Measurements from ENCODE around the gene ESR2.

GRCh38 chr14:64232095-64232838 lies 61.9 kb downstream of the ESR2 start:
- TF ChIP-seq CTCF (IDR thresholded peaks at IDR 0.05; ENCODE audit: low read depth, low read length, poor library complexity, severe bottlenecking) (no peak), EZH2phosphoT487 (IDR thresholded peaks at IDR 0.05; ENCODE audit: borderline replicate concordance, low read length) (no peak)

Data from DOHH2 (cell line).